A549 (cell line): ENCODE results near the gene HMGCL. TPM values are rescaled to one million over a fixed set of nuclear protein-coding genes. Genes with fewer than 3 reads are reported as not detected.

Experiments
- ATAC-seq, 2 experiments: fragments of 200-7000 bp in 1 of 2; fragments of >200 bp in 1 of 2; cut with Nextera tagmentation in 1 of 2; cut with Tn5 transposase in 1 of 2; 3 replicates each; pipeline versions ENCODE4 v1.8.0 to v1.9.1; 2018 to 2020; ENCODE audit warnings: mild to moderate bottlenecking in 1 of 2, moderate library complexity in 1 of 2
- CTCF ChIA-PET: fragments of 300-600 bp; sonication (Branson Sonifier 250); formaldehyde crosslinking; extraction: SDS; loops from one replicate; lab custom pipeline; 2021; ENCODE audit warnings: antibody characterized with exemption, inconsistent platforms; lab: Yijun Ruan, JAX
- POLR2A ChIA-PET: fragments of 350-600 bp; formaldehyde crosslinking; extraction: SDS; loops from one replicate; lab custom pipeline; 2021; ENCODE audit warnings: antibody characterized with exemption, inconsistent platforms; lab: Yijun Ruan, JAX
- DNase-seq, 2 experiments: peaks; one replicate each; pipeline versions ENCODE4 v3.0.0 to v3.0.0-alpha.2; 2011 to 2016; ENCODE audit warnings: low read depth in 1 of 2, low spot score in 1 of 2
- FAIRE-seq: peaks from 2 replicates; lab custom pipeline; 2011; peaks lifted over from hg19 to GRCh38; lab: Jason Lieb, UNC
- H3K27ac ChIP-seq, 2 experiments: fragments of >200 bp; sonication (Bioruptor Twin); formaldehyde crosslinking; 3 replicates each; pipeline ENCODE4 v1.5.1; 2016 to 2017
- H3K4me1 ChIP-seq: fragments of >200 bp; sonication (Bioruptor Twin); formaldehyde crosslinking; 3 replicates; pipeline ENCODE4 v1.6.1; 2016
- H3K4me2 ChIP-seq: fragments of >200 bp; sonication (Bioruptor Twin); formaldehyde crosslinking; 3 replicates; pipeline ENCODE4 v1.6.1; 2016
- H3K4me3 ChIP-seq: fragments of >200 bp; sonication (Bioruptor Twin); formaldehyde crosslinking; 3 replicates; pipeline ENCODE4 v1.5.1; 2016
- H3K9me3 ChIP-seq: fragments of >200 bp; sonication (Bioruptor Twin); formaldehyde crosslinking; 3 replicates; pipeline ENCODE4 v1.6.1; 2016
- CHD2 ChIP-seq: fragments of 150-350 bp; IDR thresholded peaks from 2 replicates; pipeline ENCODE4 v1.6.1; 2014; ENCODE audit warnings: low read length; ENCODE audit not compliant: partially characterized antibody
- CTCF ChIP-seq: fragments of >200 bp; sonication (Bioruptor Twin); formaldehyde crosslinking; IDR thresholded peaks from 3 replicates; pipeline ENCODE4 v1.5.1; 2016
- FOSB ChIP-seq: fragments of 250-450 bp; sonication (Bioruptor Pico); IDR thresholded peaks from 2 replicates; pipeline ENCODE4 v1.5.0; 2020; ENCODE audit warnings: mild to moderate bottlenecking, moderate library complexity
- FOSL2 ChIP-seq, 2 experiments: fragments of 450-650 bp in 1 of 2; fragments of >200 bp in 1 of 2; sonication (Bioruptor Twin) in 1 of 2; formaldehyde crosslinking; IDR thresholded peaks; 2 replicates each; pipeline versions ENCODE4 v1.5.0 to v1.6.1; 2016 to 2020; ENCODE audit warnings: mild to moderate bottlenecking in 1 of 2, moderate library complexity in 1 of 2
- HDAC2 ChIP-seq: fragments of 200-600 bp; sonication (generic); IDR thresholded peaks from 2 replicates; pipeline ENCODE4 v1.6.1; 2016
- HMGXB4 ChIP-seq: fragments of 250-450 bp; sonication (Bioruptor Pico); IDR thresholded peaks from 2 replicates; pipeline ENCODE4 v1.5.0; 2021; ENCODE audit warnings: mild to moderate bottlenecking, moderate library complexity, borderline replicate concordance
- HOXB13 ChIP-seq: fragments of 250-450 bp; sonication (Bioruptor Pico); IDR thresholded peaks from 2 replicates; pipeline ENCODE4 v1.5.0; 2020; ENCODE audit warnings: low read depth, mild to moderate bottlenecking, moderate library complexity
- HOXB5 ChIP-seq: fragments of 250-450 bp; sonication (Bioruptor Pico); IDR thresholded peaks from 2 replicates; pipeline ENCODE4 v1.5.0; 2020; ENCODE audit warnings: mild to moderate bottlenecking, moderate library complexity
- MAFK ChIP-seq: fragments of 450-650 bp; IDR thresholded peaks from 2 replicates; pipeline ENCODE4 v1.6.1; 2014; ENCODE audit not compliant: partially characterized antibody
- MAX ChIP-seq: IDR thresholded peaks from 2 replicates; pipeline ENCODE4 v1.6.1; 2012
- NFE2L2 ChIP-seq: fragments of 150-350 bp; conservative IDR thresholded peaks from 2 replicates; pipeline ENCODE4 v1.6.1; 2014; ENCODE audit warnings: low read length
- NPAS2 ChIP-seq: fragments of 250-450 bp; sonication (Bioruptor Pico); IDR thresholded peaks from 2 replicates; pipeline ENCODE4 v1.8.0; 2022; ENCODE audit warnings: mild to moderate bottlenecking, moderate library complexity, borderline replicate concordance
- NR3C1 ChIP-seq: fragments of >200 bp; sonication (Bioruptor Twin); formaldehyde crosslinking; IDR thresholded peaks from 3 replicates; pipeline ENCODE4 v1.6.1; 2017
- PHF8 ChIP-seq: fragments of 200-600 bp; sonication (generic); IDR thresholded peaks from 2 replicates; pipeline ENCODE4 v1.6.1; 2016; ENCODE audit warnings: low read depth, mild to moderate bottlenecking, antibody characterized with exemption, moderate library complexity, borderline replicate concordance
- POLR2AphosphoS2 ChIP-seq: conservative IDR thresholded peaks from 2 replicates; pipeline ENCODE4 v1.6.1; 2012; ENCODE audit warnings: low read length, improper control_type of control experiment, inconsistent platforms
- RAD21 ChIP-seq, 2 experiments: fragments of >200 bp in 1 of 2; sonication (Bioruptor Twin) in 1 of 2; formaldehyde crosslinking in 1 of 2; IDR thresholded peaks in 1 of 2; conservative IDR thresholded peaks in 1 of 2; 2 replicates in 1 of 2; 3 replicates in 1 of 2; pipeline ENCODE4 v1.6.1; 2012 to 2018; ENCODE audit warnings: inconsistent platforms in 1 of 2
- RFX5 ChIP-seq: fragments of 450-650 bp; IDR thresholded peaks from 2 replicates; pipeline ENCODE4 v1.7.1; 2014; ENCODE audit warnings: antibody characterized with exemption, mild to moderate bottlenecking, moderate library complexity
- TFCP2L1 ChIP-seq: fragments of 250-450 bp; sonication (Bioruptor Pico); IDR thresholded peaks from 2 replicates; pipeline ENCODE4 v1.5.0; 2021; ENCODE audit warnings: mild to moderate bottlenecking
- TP53 ChIP-seq: fragments of 250-450 bp; sonication (Bioruptor Pico); IDR thresholded peaks from 2 replicates; pipeline ENCODE4 v1.5.0; 2021; ENCODE audit warnings: mild to moderate bottlenecking, moderate library complexity
- ZC3H11A ChIP-seq: fragments of 450-650 bp; IDR thresholded peaks from 2 replicates; pipeline ENCODE4 v1.6.1; 2014; ENCODE audit warnings: antibody characterized with exemption, mild to moderate bottlenecking
- ZNF302 ChIP-seq: fragments of 250-450 bp; sonication (Bioruptor Pico); IDR thresholded peaks from 2 replicates; pipeline ENCODE4 v1.9.0; 2021; ENCODE audit warnings: inconsistent platforms, mild to moderate bottlenecking, moderate library complexity
- ZSCAN20 ChIP-seq: fragments of 250-450 bp; sonication (Bioruptor Pico); IDR thresholded peaks from 2 replicates; pipeline ENCODE4 v1.8.0; 2022; ENCODE audit warnings: mild to moderate bottlenecking, moderate library complexity
- WGBS: methylation state at CpG from one replicate; pipeline ENCODE4 v1.1.6; 2017; ENCODE audit errors: missing lambda C conversion rate; 5-methylcytosine and 5-hydroxymethylcytosine counted together
- polyA plus RNA-seq, 4 experiments: library from polyadenylated mRNA; depleted of rRNA in 3 of 4; stranded (reverse); fragments of >200 nt; fragmentation: RNase III in 1 of 4; extraction: RNeasy Plus Mini Kit Qiagen cat#74134 plus additional on column Dnase treatment in 1 of 4; gene quantifications; 2 replicates in 3 of 4; 3 replicates in 1 of 4; pipeline ENCODE4 v1.2.3, GENCODE V29; 2011 to 2017
- TF ChIP-seq, protein P1 (sequence below): fragments of 450-650 bp; IDR thresholded peaks from 2 replicates; pipeline ENCODE4 v1.6.1; 2014; ENCODE audit warnings: antibody characterized with exemption

Gene HMGCL
- polyA plus RNA-seq, 2 of the 4 experiments (the other 2 are of a cell fraction) = 11.5 to 18.0 TPM

GRCh38 chr1:23793861-23794731 lies 31.1 kb downstream of the HMGCL start:
- ATAC-seq (no peak), DNase-seq (no peak), FAIRE-seq (no peak)
- H3K27ac ChIP-seq = peak overlapping the region in 1 of 2 experiments; percentile 98; a peak in 2 of 6 replicates
- ChIA-PET POLR2A (no interaction called here), CTCF (interaction anchor here (1.3 to 2.1 kb wide), 3 partner anchors 22 to 61 kb away, joined by 9 to 11 read pairs (median 9); no protein-coding TSS in a partner anchor)
- H3K4me3 ChIP-seq = no peak overlapping the region
- H3K4me2 ChIP-seq = 0 out of 3 replicates have a peak overlapping the region, but pooled peaks have one; percentile 6
- 53% methylated on average over 8 of the region's 21 CpGs for WGBS
- H3K4me1 ChIP-seq = peaks cover 42% of the 10 kb centered on the region
- TF ChIP-seq ZNF302 (CRISPR knock-in tag) = no peak
- no peak for TF ChIP-seq MAFK
- TF ChIP-seq, protein P1, sequence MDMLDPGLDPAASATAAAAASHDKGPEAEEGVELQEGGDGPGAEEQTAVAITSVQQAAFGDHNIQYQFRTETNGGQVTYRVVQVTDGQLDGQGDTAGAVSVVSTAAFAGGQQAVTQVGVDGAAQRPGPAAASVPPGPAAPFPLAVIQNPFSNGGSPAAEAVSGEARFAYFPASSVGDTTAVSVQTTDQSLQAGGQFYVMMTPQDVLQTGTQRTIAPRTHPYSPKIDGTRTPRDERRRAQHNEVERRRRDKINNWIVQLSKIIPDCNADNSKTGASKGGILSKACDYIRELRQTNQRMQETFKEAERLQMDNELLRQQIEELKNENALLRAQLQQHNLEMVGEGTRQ = no peak
- no peak for TF ChIP-seq HOXB13 (CRISPR knock-in tag)
- TF ChIP-seq HOXB5 = no peak
- TF ChIP-seq CHD2 = no peak
- TF ChIP-seq POLR2AphosphoS2 = no peak
- no peak for TF ChIP-seq CTCF
- TF ChIP-seq NFE2L2 = no peak
- no peak for TF ChIP-seq NR3C1
- no peak for TF ChIP-seq FOSL2 (IDR thresholded peaks at IDR 0.05)
- no peak for TF ChIP-seq FOSL2 (CRISPR knock-in tag; IDR thresholded peaks at IDR 0.05)
- TF ChIP-seq RAD21 (conservative IDR thresholded peaks at IDR 0.05 in 1 of 2, IDR thresholded peaks at IDR 0.05 in 1 of 2) = no peak
- no peak for TF ChIP-seq RFX5
- TF ChIP-seq TP53 (CRISPR knock-in tag) = no peak
- no peak for TF ChIP-seq MAX
- TF ChIP-seq ZC3H11A = no peak
- no peak for TF ChIP-seq HMGXB4 (CRISPR knock-in tag)
- TF ChIP-seq PHF8 = no peak
- H3K9me3 ChIP-seq = no peaks in the 10 kb centered on the region

- 83% methylated on average over 10 of the region's 16 CpGs for WGBS
- TF ChIP-seq ZSCAN20 (CRISPR knock-in tag) (no peak), HDAC2 (no peak), FOSB (no peak), MAFK (no peak), NPAS2 (CRISPR knock-in tag) (no peak), RAD21 (conservative IDR thresholded peaks at IDR 0.05 in 1 of 2, IDR thresholded peaks at IDR 0.05 in 1 of 2) (no peak), TFCP2L1 (no peak)
- TF ChIP-seq, protein P1 = peak; percentile 44
- Histone ChIP-seq H3K27ac (peak overlapping the region in 1 of 2 experiments; percentile 98; a peak in 2 of 6 replicates), H3K4me1 (peaks cover 40% of the 10 kb centered on the region), H3K9me3 (no peaks in the 10 kb centered on the region), H3K4me3 (no peak overlapping the region), H3K4me2 (peak overlapping the region; percentile 97; the same call in 2 of the 3 replicates)
- DNase-seq (peak in 1 of 2 experiments; percentile 35), FAIRE-seq (no peak), ATAC-seq (peak in 1 of 2 experiments; percentile 9; a peak in 2 of 6 replicates)
- ChIA-PET CTCF (interaction anchor here (1.3 to 1.5 kb wide), 2 partner anchors 22 to 61 kb away, joined by 9 to 11 read pairs; no protein-coding TSS in a partner anchor), POLR2A (no interaction called here)
These were observed 32.0 kb downstream of the HMGCL start for GRCh38 chr1:23793018-23793781.
